22Rv1 (cell line): Measurements from ENCODE around the gene DOK1.
A peak's percentile ranks its signal among the peaks of the same experiment; 100 is the strongest.

ENCODE experiments used
- H3K27ac ChIP-seq: fragments of 450-650 bp; 2 replicates; pipeline ENCODE4 v1.5.1; 2017
- ZFX ChIP-seq: fragments of 450-650 bp; IDR thresholded peaks from 2 replicates; pipeline ENCODE4 v1.6.1; 2017; ENCODE audit warnings: antibody characterized with exemption, borderline replicate concordance
- TF ChIP-seq, protein P1 (sequence below): fragments of 450-650 bp; IDR thresholded peaks from 2 replicates; pipeline ENCODE4 v1.5.1; 2017; ENCODE audit warnings: mild to moderate bottlenecking

The DOK1 gene

DNA sequence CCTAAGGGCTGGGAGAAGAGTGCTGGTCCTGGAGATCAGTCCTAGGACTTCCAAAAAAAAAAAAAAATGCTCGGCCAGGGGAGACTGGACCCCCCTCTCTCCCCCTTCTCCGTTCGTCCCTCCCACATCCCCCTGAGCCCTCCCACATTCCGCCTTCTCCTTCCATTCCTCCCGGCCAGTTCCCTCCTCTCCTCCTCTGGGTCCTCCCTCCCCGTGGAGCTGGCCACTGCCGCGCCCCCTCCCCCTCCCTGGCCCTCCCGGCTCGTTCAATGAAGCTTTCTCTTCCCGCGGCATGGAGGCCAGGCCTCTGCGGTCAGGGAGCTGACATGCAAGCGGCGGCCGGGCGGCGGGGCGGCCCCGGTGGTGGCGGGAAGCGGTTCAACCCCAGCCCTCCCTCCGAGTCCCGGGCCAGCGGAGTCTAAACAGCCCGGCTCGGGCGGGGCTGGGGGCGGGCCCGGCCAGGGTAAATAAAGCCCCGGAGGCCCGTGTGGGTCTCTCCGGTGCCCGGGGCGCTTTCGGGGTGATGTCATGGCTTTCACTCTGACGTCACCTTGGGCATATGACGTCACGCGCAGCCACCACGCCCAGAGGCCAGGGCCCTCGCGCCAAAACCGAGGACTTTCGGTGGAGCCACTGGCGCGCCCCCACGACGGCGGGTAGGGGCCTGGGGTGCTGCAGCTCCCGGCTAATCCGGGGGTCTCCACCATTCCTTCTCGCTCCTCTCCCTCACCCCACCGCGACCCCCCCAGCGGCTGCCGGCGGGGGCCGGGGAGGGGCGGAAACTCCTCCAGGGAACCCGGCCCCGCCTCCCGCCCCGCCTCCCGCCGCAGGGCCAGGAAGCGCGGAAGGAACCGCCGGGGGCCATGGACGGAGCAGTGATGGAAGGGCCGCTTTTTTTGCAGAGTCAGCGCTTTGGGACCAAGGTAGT lies at the start of gene DOK1, which contains the start of gene LOXL3:
DOK1 (plus strand) TSS at position 829 of the 928 bp plus-strand sequence; CDS start at position 864, 35 bp downstream.
LOXL3 (minus strand) TSS at position 51 of the 928 bp plus-strand sequence. CDS start 1,308 bp downstream, outside the sequence.
- TF ChIP-seq, protein P1, sequence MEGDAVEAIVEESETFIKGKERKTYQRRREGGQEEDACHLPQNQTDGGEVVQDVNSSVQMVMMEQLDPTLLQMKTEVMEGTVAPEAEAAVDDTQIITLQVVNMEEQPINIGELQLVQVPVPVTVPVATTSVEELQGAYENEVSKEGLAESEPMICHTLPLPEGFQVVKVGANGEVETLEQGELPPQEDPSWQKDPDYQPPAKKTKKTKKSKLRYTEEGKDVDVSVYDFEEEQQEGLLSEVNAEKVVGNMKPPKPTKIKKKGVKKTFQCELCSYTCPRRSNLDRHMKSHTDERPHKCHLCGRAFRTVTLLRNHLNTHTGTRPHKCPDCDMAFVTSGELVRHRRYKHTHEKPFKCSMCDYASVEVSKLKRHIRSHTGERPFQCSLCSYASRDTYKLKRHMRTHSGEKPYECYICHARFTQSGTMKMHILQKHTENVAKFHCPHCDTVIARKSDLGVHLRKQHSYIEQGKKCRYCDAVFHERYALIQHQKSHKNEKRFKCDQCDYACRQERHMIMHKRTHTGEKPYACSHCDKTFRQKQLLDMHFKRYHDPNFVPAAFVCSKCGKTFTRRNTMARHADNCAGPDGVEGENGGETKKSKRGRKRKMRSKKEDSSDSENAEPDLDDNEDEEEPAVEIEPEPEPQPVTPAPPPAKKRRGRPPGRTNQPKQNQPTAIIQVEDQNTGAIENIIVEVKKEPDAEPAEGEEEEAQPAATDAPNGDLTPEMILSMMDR = no peak
- no peak for TF ChIP-seq ZFX
- H3K27ac ChIP-seq = peak within 1 kb of the TSS; percentile 52

DNA sequence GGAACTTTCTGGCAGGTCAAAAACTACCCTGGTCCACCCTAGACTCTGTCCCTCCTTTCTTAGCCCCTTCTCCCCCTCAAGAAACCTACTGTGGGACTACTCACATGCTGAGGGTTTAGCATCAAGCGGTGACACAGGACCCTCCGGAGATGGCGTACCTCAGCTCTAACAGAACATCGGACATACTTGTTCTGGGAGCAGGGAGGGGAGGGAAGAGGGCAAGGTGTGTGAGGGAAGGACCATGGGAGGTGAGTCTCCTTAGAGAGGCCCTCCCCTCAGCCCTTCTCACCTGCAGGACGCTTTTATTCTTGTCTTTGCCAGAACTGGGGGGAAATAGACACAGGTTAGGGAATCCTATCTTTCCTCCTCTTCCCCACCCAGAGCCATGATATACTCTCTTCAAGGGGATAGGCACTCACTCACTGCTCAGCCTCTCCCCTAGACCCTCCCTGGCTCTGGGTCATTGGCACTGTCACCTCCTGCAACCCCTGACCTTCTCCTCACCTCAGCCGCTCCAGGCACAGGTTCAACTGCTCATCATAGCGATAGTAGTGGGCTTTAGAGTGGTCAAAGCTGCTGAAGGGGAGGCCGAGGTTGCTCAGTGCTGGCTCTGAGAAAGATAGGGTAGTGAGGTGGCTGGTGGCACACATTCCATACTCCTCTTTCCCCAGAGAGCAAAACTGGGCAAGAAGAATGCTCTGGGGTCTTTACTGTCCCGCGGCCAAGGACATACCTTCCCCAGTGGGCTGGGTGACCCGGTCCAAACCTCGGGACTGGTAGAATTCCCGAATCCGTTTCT lies 48.9 kb upstream of the DOK1 start:
- TF ChIP-seq, protein P1 = no peak
- TF ChIP-seq ZFX = no peak
- H3K27ac ChIP-seq = peak overlapping the region; percentile 97

DNA sequence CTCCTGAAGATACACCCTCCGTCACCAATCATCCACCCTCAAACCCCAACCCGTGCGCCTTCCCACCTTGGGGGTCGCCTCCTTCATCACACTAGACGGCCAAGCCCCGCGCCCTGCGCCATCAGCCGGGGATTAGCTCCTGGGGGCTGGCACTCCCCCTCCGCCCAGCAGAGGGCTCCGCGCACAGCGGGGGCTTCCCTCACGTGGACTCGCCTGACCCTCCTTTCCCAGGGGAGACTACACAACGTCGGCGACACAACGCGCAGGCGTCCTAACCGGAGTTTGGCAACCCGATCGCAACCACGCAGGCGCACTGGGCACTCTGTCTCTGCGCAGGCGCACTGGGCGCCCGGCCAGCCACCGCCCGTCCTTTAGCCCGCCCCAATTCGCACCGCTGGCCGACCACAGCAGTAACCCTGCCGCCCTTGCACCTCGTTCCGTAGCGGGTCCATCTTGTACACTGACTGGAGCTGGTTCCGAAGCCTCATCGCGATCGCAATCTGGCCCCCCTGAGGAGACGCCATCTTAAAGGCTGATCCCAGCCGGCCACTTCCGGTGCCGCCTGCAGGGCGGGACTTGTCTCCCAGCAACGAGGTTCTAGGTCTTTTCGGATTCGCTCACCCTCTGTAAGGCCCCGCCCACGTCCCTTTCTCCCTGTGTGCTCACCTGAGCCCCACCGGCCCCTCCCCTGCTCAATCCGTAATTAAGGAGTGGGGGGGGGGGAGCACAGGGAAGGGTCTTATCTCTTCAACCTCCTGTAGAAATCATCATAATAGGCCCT lies 47.2 kb upstream of the DOK1 start, which contains the start of gene PCGF1:
PCGF1 (minus strand) TSS at position 551 of the 781 bp plus-strand sequence; CDS start at position 524, 27 bp downstream.
- no peak for TF ChIP-seq ZFX
- TF ChIP-seq, protein P1 = no peak
- H3K27ac ChIP-seq = peak within 1 kb of the TSS; percentile 97

DNA sequence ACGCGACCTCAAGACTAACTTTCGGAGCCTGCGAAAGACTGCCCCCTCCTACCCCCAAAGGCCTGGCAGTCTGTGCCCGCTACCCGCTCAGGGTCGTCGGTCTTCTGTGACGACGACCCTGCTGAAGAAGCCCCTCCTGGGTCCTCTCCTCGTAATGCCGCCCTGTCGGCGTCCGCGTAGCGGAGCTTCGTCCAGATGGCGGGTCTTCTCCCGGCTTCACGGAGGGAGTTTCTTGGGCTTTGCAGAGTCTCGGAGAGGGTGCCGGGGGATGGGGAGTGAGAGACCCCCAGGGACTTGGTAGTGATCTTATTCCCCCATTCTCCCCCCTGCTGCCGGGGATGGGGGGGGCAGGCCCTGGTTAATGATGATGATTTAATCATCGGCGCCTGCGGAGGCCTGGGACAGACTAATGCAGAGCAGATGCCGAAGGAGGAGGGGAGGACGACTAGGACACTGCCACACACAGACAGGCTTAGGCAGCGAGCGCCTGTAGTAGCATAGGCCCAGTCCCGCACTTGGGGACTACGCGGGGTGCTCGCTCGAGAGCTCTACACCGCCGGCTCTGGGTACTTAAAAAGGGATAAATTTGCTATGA lies 46.5 kb upstream of the DOK1 start:
- TF ChIP-seq, protein P1 = no peak
- no peak for TF ChIP-seq ZFX

DNA sequence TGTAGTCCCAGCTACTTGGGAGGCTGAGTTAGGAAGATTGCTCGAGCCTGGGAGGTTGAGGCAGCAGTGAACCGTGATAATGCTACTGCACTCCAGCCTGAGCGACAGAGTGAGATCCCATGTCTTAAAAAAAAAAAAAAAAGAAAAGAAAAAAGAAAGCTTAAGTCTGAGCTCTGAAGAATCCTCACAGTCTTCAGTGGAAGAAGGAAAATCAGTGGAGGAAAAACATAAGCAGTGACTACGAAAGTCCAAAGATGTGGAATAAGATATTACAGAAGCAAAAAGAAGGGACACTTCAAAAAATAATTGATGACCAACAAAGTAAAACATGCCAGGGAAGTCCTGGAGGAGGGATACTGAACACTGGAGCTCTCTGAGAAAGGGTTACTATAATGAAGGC lies 44.2 kb upstream of the DOK1 start:
- no peak overlapping the region for H3K27ac ChIP-seq
- TF ChIP-seq, protein P1 = no peak
- no peak for TF ChIP-seq ZFX

More for the DNA sequence above, 46.5 kb upstream of the DOK1 start:
- peak overlapping the region; percentile 97 for H3K27ac ChIP-seq
